Thyroid gland (tissue), 4 donors: ENCODE data around the gene ZNF296. TPM values are rescaled to one million over a fixed set of nuclear protein-coding genes. Genes with fewer than 3 reads are reported as not detected.

Source experiments
- DNase-seq, 2 donors: peaks; one replicate each; pipeline ENCODE4 v3.0.0-alpha.2; 2019
- H3K27ac ChIP-seq, 3 donors: fragments of 200-600 bp; sonication (generic); 1 replicate in 2 of 3; 2 replicates in 1 of 3; pipeline ENCODE4 v1.5.1; 2016 to 2019; ENCODE audit warnings: mild to moderate bottlenecking in 1 of 3, moderate library complexity in 1 of 3
- H3K27me3 ChIP-seq: fragments of 200-600 bp; sonication (generic); one replicate; pipeline ENCODE4 v1.5.1; 2019
- H3K36me3 ChIP-seq, 2 donors: fragments of 200-600 bp; sonication (generic); one replicate each; pipeline ENCODE4 v1.5.1; 2016 to 2019
- H3K4me1 ChIP-seq, 2 donors: fragments of 200-600 bp; sonication (generic); one replicate each; pipeline ENCODE4 v1.5.1; 2017 to 2019
- H3K4me3 ChIP-seq, 3 donors: fragments of 200-600 bp; sonication (generic); replicated peaks in 1 of 3; 1 replicate in 2 of 3; 2 replicates in 1 of 3; pipeline ENCODE4 v1.5.1; 2016; ENCODE audit warnings: mild to moderate bottlenecking in 1 of 3
- H3K9me3 ChIP-seq: fragments of 200-600 bp; sonication (generic); one replicate; pipeline ENCODE4 v1.5.1; 2017
- POLR2A ChIP-seq, 2 donors: fragments of 450-650 bp; IDR thresholded peaks; one replicate each; pipeline ENCODE4 v1.6.1; 2017; ENCODE audit warnings: antibody characterized with exemption in 2 of 2, mild to moderate bottlenecking in 2 of 2, moderate library complexity in 1 of 2
- WGBS, 2 donors: methylation state at CpG; one replicate each; pipeline ENCODE4 v1.1.5; 2017; 5-methylcytosine and 5-hydroxymethylcytosine counted together
- intact Hi-C: fragments of 100-400 bp; cut with DNase I; formaldehyde crosslinking; loops from one replicate; pipeline ENCODE4 v1.15.1; 2023
- total RNA-seq, 4 donors: library from RNA; depleted of rRNA; stranded (reverse); fragments of >200 nt; gene quantifications; one replicate each; pipeline ENCODE4 v1.2.3, GENCODE V29; 2016
- TF ChIP-seq, protein P1 (sequence below), 6 experiments: fragments of 200-600 bp in 3 of 6; fragments of 450-650 bp in 3 of 6; sonication (generic) in 3 of 6; IDR thresholded peaks; one replicate each; pipeline ENCODE4 v1.5.1; 2016 to 2019; ENCODE audit warnings: antibody characterized with exemption in 6 of 6, mild to moderate bottlenecking in 2 of 6, inconsistent platforms in 1 of 6, moderate library complexity in 1 of 6

ZNF296 gene
- total RNA-seq, 4 donors from 2014 or later, result 0.34 to 2.1 (median 0.78) TPM; not detected in 1

DNA sequence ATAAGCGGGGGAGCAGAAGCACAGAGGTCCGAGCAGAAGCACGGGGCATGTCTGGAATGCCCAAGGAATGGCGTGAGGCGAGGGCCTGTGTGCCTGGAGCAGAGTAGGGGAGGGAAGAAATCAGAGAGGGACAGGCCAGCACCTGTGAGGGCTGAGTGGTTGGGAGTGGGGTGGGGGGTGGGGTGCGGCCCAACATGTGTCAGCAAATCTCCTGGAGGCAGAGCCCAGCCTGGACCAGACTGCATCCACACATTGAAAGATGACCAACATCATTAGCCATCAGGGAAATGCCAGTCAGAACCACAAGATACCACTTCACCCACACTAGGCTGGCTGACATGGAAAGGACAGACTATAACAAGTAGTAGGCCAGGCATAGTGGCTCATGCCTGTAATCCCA lies 26.2 kb downstream of the ZNF296 start:
- intact Hi-C loops, result no loop called here
- WGBS, 2 donors, result 89 to 92% methylated on average over 6 of the region's 6 CpGs
- Histone ChIP-seq H3K4me3 (no peak overlapping the region), H3K36me3 (peaks cover 33 to 35% of the 10 kb centered on the region in 2 donors), H3K4me1 (no peaks in the 10 kb centered on the region), H3K27me3 (no peaks in the 10 kb centered on the region), H3K27ac (no peak overlapping the region), H3K9me3 (no peaks in the 10 kb centered on the region)
- no peak for TF ChIP-seq POLR2A (IDR thresholded peaks at IDR 0.05)
- TF ChIP-seq, protein P1, sequence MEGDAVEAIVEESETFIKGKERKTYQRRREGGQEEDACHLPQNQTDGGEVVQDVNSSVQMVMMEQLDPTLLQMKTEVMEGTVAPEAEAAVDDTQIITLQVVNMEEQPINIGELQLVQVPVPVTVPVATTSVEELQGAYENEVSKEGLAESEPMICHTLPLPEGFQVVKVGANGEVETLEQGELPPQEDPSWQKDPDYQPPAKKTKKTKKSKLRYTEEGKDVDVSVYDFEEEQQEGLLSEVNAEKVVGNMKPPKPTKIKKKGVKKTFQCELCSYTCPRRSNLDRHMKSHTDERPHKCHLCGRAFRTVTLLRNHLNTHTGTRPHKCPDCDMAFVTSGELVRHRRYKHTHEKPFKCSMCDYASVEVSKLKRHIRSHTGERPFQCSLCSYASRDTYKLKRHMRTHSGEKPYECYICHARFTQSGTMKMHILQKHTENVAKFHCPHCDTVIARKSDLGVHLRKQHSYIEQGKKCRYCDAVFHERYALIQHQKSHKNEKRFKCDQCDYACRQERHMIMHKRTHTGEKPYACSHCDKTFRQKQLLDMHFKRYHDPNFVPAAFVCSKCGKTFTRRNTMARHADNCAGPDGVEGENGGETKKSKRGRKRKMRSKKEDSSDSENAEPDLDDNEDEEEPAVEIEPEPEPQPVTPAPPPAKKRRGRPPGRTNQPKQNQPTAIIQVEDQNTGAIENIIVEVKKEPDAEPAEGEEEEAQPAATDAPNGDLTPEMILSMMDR (IDR thresholded peaks at IDR 0.05), result no peak
- no peak for DNase-seq

- 86 to 94% methylated on average over 7 to 8 of the region's 8 CpGs for WGBS, 2 donors
Measured at GRCh38 chr19:45049073-45049736, 27.1 kb downstream of the ZNF296 start.

DNA sequence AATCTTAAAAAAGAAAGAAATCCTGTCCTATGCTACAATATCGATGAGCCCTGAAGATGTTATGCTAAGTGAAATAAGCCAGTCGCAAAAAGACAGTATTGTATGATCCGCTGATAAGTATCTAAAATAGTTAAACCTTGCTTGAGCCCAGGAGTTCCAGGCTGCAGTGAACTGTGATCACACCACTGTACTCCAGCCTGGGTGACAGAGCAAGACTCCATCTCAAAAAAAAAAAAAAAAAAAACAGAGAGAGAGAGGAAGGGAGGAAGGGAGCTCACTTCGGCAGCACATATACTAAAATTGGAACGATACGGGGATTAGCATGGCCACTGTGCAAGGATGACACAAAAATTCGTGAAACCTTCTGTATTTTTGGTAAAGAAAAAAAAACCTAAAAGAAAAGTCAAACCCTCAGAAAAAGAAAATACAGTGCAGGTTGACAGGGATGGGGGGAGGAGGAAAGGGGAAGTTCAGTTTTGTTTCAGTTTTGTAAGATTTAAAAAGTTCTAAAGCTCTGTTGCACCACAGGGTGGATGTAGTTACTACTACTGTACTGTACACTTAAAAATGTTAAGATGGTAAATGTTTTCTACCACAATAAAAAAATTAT lies 29.0 kb downstream of the ZNF296 start:
- Histone ChIP-seq H3K27ac (no peak overlapping the region), H3K36me3 (peaks cover 26 to 32% of the 10 kb centered on the region in 2 donors), H3K4me3 (no peak overlapping the region), H3K9me3 (no peaks in the 10 kb centered on the region), H3K27me3 (no peaks in the 10 kb centered on the region), H3K4me1 (no peaks in the 10 kb centered on the region)
- no peak for DNase-seq
- intact Hi-C loops, result no loop called here
- 85 to 86% methylated on average over 7 of the region's 7 CpGs for WGBS, 2 donors
- no peak for TF ChIP-seq POLR2A (IDR thresholded peaks at IDR 0.05)
- TF ChIP-seq, protein P1 (IDR thresholded peaks at IDR 0.05), result no peak

More at GRCh38 chr19:45049073-45049736, 27.1 kb downstream of the ZNF296 start:
- no peak overlapping the region for H3K4me3 ChIP-seq
- intact Hi-C loops, result no loop called here
- no peaks in the 10 kb centered on the region for H3K9me3 ChIP-seq
- no peak for TF ChIP-seq POLR2A (IDR thresholded peaks at IDR 0.05)
- TF ChIP-seq, protein P1 (IDR thresholded peaks at IDR 0.05), result no peak
- DNase-seq, result no peak
- H3K4me1 ChIP-seq, result no peaks in the 10 kb centered on the region
- H3K36me3 ChIP-seq, result peaks cover 35 to 36% of the 10 kb centered on the region in 2 donors
- no peaks in the 10 kb centered on the region for H3K27me3 ChIP-seq
- H3K27ac ChIP-seq, result no peak overlapping the region

DNA sequence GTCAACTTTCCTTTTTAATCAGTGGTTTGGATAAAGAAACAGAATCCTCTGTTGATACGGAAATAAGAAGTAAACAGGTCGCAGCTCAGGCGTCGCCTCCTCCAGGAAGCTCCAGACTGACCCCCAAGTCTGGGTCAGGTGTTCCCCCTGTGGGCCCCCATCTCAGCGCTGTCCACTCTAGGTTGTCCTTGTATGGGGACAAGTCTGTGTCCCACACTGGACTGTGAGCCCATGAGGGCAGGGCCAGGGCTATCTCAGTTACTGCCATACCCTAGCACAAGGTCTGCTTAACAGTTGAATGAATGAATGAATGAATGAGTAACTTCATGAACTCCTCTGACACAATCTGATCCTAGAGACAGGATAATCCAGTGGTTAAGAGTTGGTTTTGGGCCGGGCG lies 29.9 kb downstream of the ZNF296 start:
- no peak for DNase-seq
- H3K4me3 ChIP-seq, result no peak overlapping the region
- H3K27ac ChIP-seq, result no peak overlapping the region
- H3K4me1 ChIP-seq, result peaks cover 0 to 7% of the 10 kb centered on the region in 2 donors
- WGBS, 2 donors, result 92% methylated on average over 7 of the region's 7 CpGs
- TF ChIP-seq, protein P1 (IDR thresholded peaks at IDR 0.05), result no peak
- no peak for TF ChIP-seq POLR2A (IDR thresholded peaks at IDR 0.05)
- peaks cover 30 to 42% of the 10 kb centered on the region in 2 donors for H3K36me3 ChIP-seq
- no peaks in the 10 kb centered on the region for H3K27me3 ChIP-seq
- intact Hi-C loops, result no loop called here
- no peaks in the 10 kb centered on the region for H3K9me3 ChIP-seq

DNA sequence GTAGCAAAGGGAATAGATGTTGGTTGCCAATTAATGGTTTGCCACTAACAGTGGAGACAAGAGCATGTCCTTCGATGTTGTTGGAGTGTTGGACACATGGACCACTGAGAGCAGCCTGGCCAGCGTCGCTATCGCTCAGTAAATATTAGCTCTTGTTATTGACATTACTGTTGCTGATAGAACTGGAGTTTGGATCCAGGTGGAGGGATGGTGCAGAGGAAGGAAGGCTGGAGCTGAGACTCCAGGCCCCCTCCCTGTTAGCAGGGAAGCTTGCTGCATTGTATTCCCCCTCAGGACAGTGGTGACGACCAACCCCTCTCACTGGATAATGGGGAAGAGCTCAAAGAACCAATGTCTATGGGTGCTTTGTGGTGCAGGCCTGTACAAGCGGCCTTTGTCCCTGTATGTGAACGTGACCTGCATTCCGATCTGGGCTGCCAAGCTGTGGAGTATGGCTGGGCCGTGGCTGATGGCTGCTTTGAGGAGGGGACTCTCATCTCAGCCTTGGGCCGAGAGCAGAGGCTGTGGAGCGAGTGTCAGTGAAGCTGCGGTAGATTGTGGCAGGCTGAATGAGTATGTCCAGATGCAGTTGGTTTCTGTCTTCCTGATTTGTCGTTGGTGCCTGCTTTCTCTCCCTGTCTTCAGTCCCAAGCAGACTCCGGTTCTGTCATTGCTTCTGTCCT lies 30.5 kb downstream of the ZNF296 start:
- no peak overlapping the region for H3K27ac ChIP-seq
- DNase-seq, result no peak
- no peaks in the 10 kb centered on the region for H3K27me3 ChIP-seq
- WGBS, 2 donors, result 84 to 86% methylated on average over 11 to 12 of the region's 14 CpGs
- no peak for TF ChIP-seq POLR2A (IDR thresholded peaks at IDR 0.05)
- H3K4me3 ChIP-seq, result no peak overlapping the region
- intact Hi-C loops, result no loop called here
- H3K4me1 ChIP-seq, result peaks cover 0 to 11% of the 10 kb centered on the region in 2 donors
- H3K9me3 ChIP-seq, result no peaks in the 10 kb centered on the region
- peaks cover 34 to 47% of the 10 kb centered on the region in 2 donors for H3K36me3 ChIP-seq
